HEK293 (cell line): ENCODE measurements around the gene C18orf32.

Experiments
- CTCF ChIA-PET: fragments of 350-600 bp; formaldehyde crosslinking; extraction: SDS; loops from one replicate; lab custom pipeline; 2021; ENCODE audit warnings: antibody characterized with exemption; lab: Yijun Ruan, JAX
- POLR2A ChIA-PET: fragments of 300-600 bp; formaldehyde crosslinking; extraction: SDS; loops from one replicate; lab custom pipeline; 2020; ENCODE audit warnings: antibody characterized with exemption, inconsistent platforms; lab: Yijun Ruan, JAX
- H3K27ac ChIP-seq: fragments of 200-500 bp; sonication (Bioruptor generic); 2 replicates; pipeline ENCODE4 v1.5.1; 2014; ENCODE audit warnings: low read depth, low read length, control low read depth, inconsistent platforms; ENCODE audit errors: extremely low read depth
- H3K36me3 ChIP-seq, 2 experiments: fragments of 200-500 bp in 1 of 2; sonication (Bioruptor generic) in 1 of 2; 1 replicate in 1 of 2; 2 replicates in 1 of 2; pipeline ENCODE4 v1.5.1; 2014 to 2017; ENCODE audit warnings: inconsistent platforms in 2 of 2, low read length in 2 of 2; ENCODE audit not compliant: control insufficient read depth in 2 of 2, insufficient read depth in 1 of 2
- H3K4me1 ChIP-seq: fragments of 200-500 bp; sonication (Bioruptor generic); 2 replicates; pipeline ENCODE4 v1.5.1; 2014; ENCODE audit warnings: mild to moderate bottlenecking, low read length, inconsistent platforms; ENCODE audit not compliant: control insufficient read depth, insufficient read depth
- H3K4me3 ChIP-seq: 2 replicates; pipeline ENCODE4 v1.5.1; 2011; ENCODE audit warnings: low read depth, mild to moderate bottlenecking, control low read depth, low read length, moderate library complexity
- H3K9me3 ChIP-seq: fragments of 200-500 bp; sonication (Bioruptor generic); 2 replicates; pipeline ENCODE4 v1.5.1; 2014; ENCODE audit warnings: low read depth, low read length, inconsistent platforms; ENCODE audit not compliant: control insufficient read depth, insufficient read depth
- GFI1B ChIP-seq: fragments of 450-650 bp; formaldehyde crosslinking; IDR thresholded peaks from 2 replicates; pipeline ENCODE4 v1.5.1; 2016; ENCODE audit warnings: missing biosample characterization, missing genetic modification characterization
- OSR2 ChIP-seq: fragments of 450-650 bp; formaldehyde crosslinking; IDR thresholded peaks from 2 replicates; pipeline ENCODE4 v1.5.1; 2016; ENCODE audit warnings: missing biosample characterization, missing genetic modification characterization
- PRDM4 ChIP-seq: fragments of 450-650 bp; formaldehyde crosslinking; IDR thresholded peaks from 2 replicates; pipeline ENCODE4 v1.5.1; 2017; ENCODE audit warnings: missing biosample characterization, missing genetic modification characterization
- SCRT2 ChIP-seq: fragments of 450-650 bp; formaldehyde crosslinking; IDR thresholded peaks from 2 replicates; pipeline ENCODE4 v1.5.1; 2016; ENCODE audit warnings: missing biosample characterization, missing genetic modification characterization
- SP2 ChIP-seq: fragments of 450-650 bp; formaldehyde crosslinking; IDR thresholded peaks from 2 replicates; pipeline ENCODE4 v1.5.1; 2016; ENCODE audit warnings: missing biosample characterization, missing genetic modification characterization
- ZNF140 ChIP-seq: fragments of 450-650 bp; formaldehyde crosslinking; IDR thresholded peaks from 2 replicates; pipeline ENCODE4 v1.5.1; 2016; ENCODE audit warnings: missing biosample characterization, missing genetic modification characterization
- ZNF19 ChIP-seq: fragments of 450-650 bp; formaldehyde crosslinking; IDR thresholded peaks from 2 replicates; pipeline ENCODE4; 2016; ENCODE audit warnings: missing biosample characterization, missing genetic modification characterization, low read depth
- ZNF211 ChIP-seq: fragments of 450-650 bp; formaldehyde crosslinking; IDR thresholded peaks from 2 replicates; pipeline ENCODE4 v1.5.1; 2016; ENCODE audit warnings: low read depth, missing biosample characterization, missing genetic modification characterization
- ZNF335 ChIP-seq: fragments of 450-650 bp; formaldehyde crosslinking; conservative IDR thresholded peaks from 2 replicates; pipeline ENCODE4 v1.5.1; 2016; ENCODE audit warnings: missing biosample characterization, missing genetic modification characterization
- ZNF398 ChIP-seq: fragments of 450-650 bp; formaldehyde crosslinking; IDR thresholded peaks from 2 replicates; pipeline ENCODE4 v1.5.1; 2017; ENCODE audit warnings: missing biosample characterization, missing genetic modification characterization
- ZNF404 ChIP-seq: fragments of 450-650 bp; formaldehyde crosslinking; IDR thresholded peaks from 2 replicates; pipeline ENCODE4 v1.5.1; 2017; ENCODE audit warnings: missing biosample characterization, missing genetic modification characterization
- ZNF426 ChIP-seq: fragments of 450-650 bp; formaldehyde crosslinking; IDR thresholded peaks from 2 replicates; pipeline ENCODE4 v1.5.1; 2017; ENCODE audit warnings: missing biosample characterization, missing genetic modification characterization, mild to moderate bottlenecking, inconsistent platforms, moderate library complexity
- ZNF449 ChIP-seq: fragments of 450-650 bp; formaldehyde crosslinking; IDR thresholded peaks from 2 replicates; pipeline ENCODE4 v1.5.1; 2017; ENCODE audit warnings: missing biosample characterization, mild to moderate bottlenecking, missing genetic modification characterization, moderate library complexity
- ZNF510 ChIP-seq: fragments of 450-650 bp; formaldehyde crosslinking; IDR thresholded peaks from 2 replicates; pipeline ENCODE4 v1.5.1; 2018; ENCODE audit warnings: mild to moderate bottlenecking, missing genetic modification characterization, missing biosample characterization; ENCODE audit not compliant: insufficient replicate concordance
- ZNF555 ChIP-seq: fragments of 450-650 bp; formaldehyde crosslinking; conservative IDR thresholded peaks from 2 replicates; pipeline ENCODE4 v1.5.1; 2017; ENCODE audit warnings: missing biosample characterization, mild to moderate bottlenecking, missing genetic modification characterization, inconsistent platforms
- ZNF596 ChIP-seq: fragments of 450-650 bp; IDR thresholded peaks from 2 replicates; pipeline ENCODE4 v1.5.0; 2018; ENCODE audit warnings: missing biosample characterization, mild to moderate bottlenecking, missing genetic modification characterization, moderate library complexity
- ZNF677 ChIP-seq: fragments of 450-650 bp; IDR thresholded peaks from 2 replicates; pipeline ENCODE4 v1.5.0; 2018; ENCODE audit warnings: missing biosample characterization, mild to moderate bottlenecking, missing genetic modification characterization, moderate library complexity

C18orf32 gene

GRCh38 chr18:49443837-49444236 lies 43.2 kb downstream of the C18orf32 start:
- CTCF ChIA-PET = interaction anchor here (0.7 to 1.7 kb wide), 4 partner anchors 11 to 206 kb away, joined by 3 to 5 read pairs (median 4); no protein-coding TSS in a partner anchor
- Histone ChIP-seq H3K4me1 (no peaks in the 10 kb centered on the region), H3K36me3 (peaks cover 0 to 3% of the 10 kb centered on the region in 2 experiments; a peak in 1 of 3 replicates), H3K4me3 (no peak overlapping the region), H3K9me3 (no peaks in the 10 kb centered on the region)
- POLR2A ChIA-PET = no interaction called here
- TF ChIP-seq ZNF510 (peak; percentile 96), ZNF449 (tag by site-specific recombination) (no peak)
- TF ChIP-seq, all 188 proteins: peak for 1
- H3K27ac ChIP-seq = no peak overlapping the region

GRCh38 chr18:49441338-49441938 lies 45.6 kb downstream of the C18orf32 start:
- ChIA-PET POLR2A (no interaction called here), CTCF (no interaction called here)
- no peak for TF ChIP-seq ZNF404
- 0 out of 2 replicates have a peak, but pooled peaks have one; percentile 7 for TF ChIP-seq ZNF140 (tag by site-specific recombination)
- TF ChIP-seq PRDM4 (tag by site-specific recombination) = no peak
- no peak for TF ChIP-seq ZNF426 (tag by site-specific recombination)
- TF ChIP-seq ZNF677 (tag by site-specific recombination) = no peak
- TF ChIP-seq GFI1B (tag by site-specific recombination) = no peak
- no peak for TF ChIP-seq ZNF555 (tag by site-specific recombination)
- no peak for TF ChIP-seq ZNF211 (tag by site-specific recombination)
- peak; percentile 53 for TF ChIP-seq SCRT2 (tag by site-specific recombination)
- TF ChIP-seq OSR2 = no peak
- TF ChIP-seq SP2 (tag by site-specific recombination) = no peak
- no peak for TF ChIP-seq ZNF596 (tag by site-specific recombination)
- TF ChIP-seq ZNF398 = no peak
- TF ChIP-seq ZNF19 (tag by site-specific recombination) = no peak
- TF ChIP-seq ZNF335 (tag by site-specific recombination) = no peak
- H3K4me1 ChIP-seq = no peaks in the 10 kb centered on the region
- no peaks in the 10 kb centered on the region for H3K9me3 ChIP-seq
- no peak overlapping the region for H3K27ac ChIP-seq
- H3K36me3 ChIP-seq = peaks cover 0 to 3% of the 10 kb centered on the region in 2 experiments; a peak in 1 of 3 replicates
- H3K4me3 ChIP-seq = no peak overlapping the region
